Glutamatergic neuron (in vitro differentiated cells): Measurements from ENCODE around the gene FLAD1. TPM values are rescaled to one million over a fixed set of nuclear protein-coding genes. Genes with fewer than 3 reads are reported as not detected.

Experiments used
- DNase-seq: peaks from one replicate; pipeline ENCODE4 v3.0.0; 2022
- H3K27ac Mint-ChIP-seq: one replicate; pipeline ENCODE4 v1.8.0; 2020; ENCODE audit warnings: mild to moderate bottlenecking, mixed read lengths, inconsistent platforms; ENCODE audit not compliant: unreplicated experiment
- H3K27me3 Mint-ChIP-seq: one replicate; pipeline ENCODE4 v1.8.0; 2020; ENCODE audit warnings: mild to moderate bottlenecking, moderate library complexity, mixed read lengths, inconsistent platforms; ENCODE audit not compliant: unreplicated experiment
- H3K36me3 Mint-ChIP-seq: one replicate; pipeline ENCODE4 v1.8.0; 2020; ENCODE audit warnings: mild to moderate bottlenecking, mixed read lengths, inconsistent platforms; ENCODE audit not compliant: unreplicated experiment
- H3K4me1 Mint-ChIP-seq: one replicate; pipeline ENCODE4 v1.8.0; 2020; ENCODE audit warnings: mild to moderate bottlenecking, low read depth, mixed read lengths, inconsistent platforms; ENCODE audit not compliant: unreplicated experiment
- H3K4me3 Mint-ChIP-seq: one replicate; pipeline ENCODE4 v1.8.0; 2020; ENCODE audit warnings: mild to moderate bottlenecking, mixed read lengths, inconsistent platforms; ENCODE audit not compliant: unreplicated experiment
- H3K9me3 Mint-ChIP-seq: one replicate; pipeline ENCODE4 v1.8.0; 2020; ENCODE audit warnings: mild to moderate bottlenecking, moderate library complexity, mixed read lengths, inconsistent platforms; ENCODE audit not compliant: unreplicated experiment
- CTCF ChIP-seq: fragments of 200-600 bp; sonication (generic); IDR thresholded peaks from one replicate; pipeline ENCODE4 v1.5.0; 2021; ENCODE audit not compliant: partially characterized antibody, unreplicated experiment
- total RNA-seq: library from RNA; stranded (reverse); fragmentation: NEBNext Ultra II Directional; extraction: Animal tissue kit (Norgen Biotek cat#: 25700); gene quantifications from one replicate; pipeline ENCODE4 v1.2.1, GENCODE V29; 2021; ENCODE audit not compliant: unreplicated experiment

The FLAD1 gene
- total RNA-seq, 1 donor from 2014 or later = 68.8 TPM

- Mint-ChIP-seq H3K4me3 (no peak overlapping the region), H3K27ac (no peak overlapping the region), H3K9me3 (peaks cover 1% of the 10 kb centered on the region), H3K4me1 (peaks cover 19% of the 10 kb centered on the region), H3K36me3 (no peaks in the 10 kb centered on the region), H3K27me3 (peaks cover 3% of the 10 kb centered on the region)
- no peak for TF ChIP-seq CTCF
- no peak for DNase-seq
These were observed 37.8 kb upstream of the FLAD1 start for GRCh38 chr1:154945160-154945961.

- H3K4me3 Mint-ChIP-seq = no peak overlapping the region
- peaks cover 6% of the 10 kb centered on the region for H3K27me3 Mint-ChIP-seq
- H3K36me3 Mint-ChIP-seq = no peaks in the 10 kb centered on the region
- TF ChIP-seq CTCF = no peak
- no peak overlapping the region for H3K27ac Mint-ChIP-seq
- DNase-seq = no peak
- H3K4me1 Mint-ChIP-seq = peaks cover 10% of the 10 kb centered on the region
- H3K9me3 Mint-ChIP-seq = peaks cover 1% of the 10 kb centered on the region
These were observed 36.9 kb upstream of the FLAD1 start for GRCh38 chr1:154945962-154946850.

GRCh38 chr1:154948079-154948478, 35.1 kb upstream of the FLAD1 start:
- no peaks in the 10 kb centered on the region for H3K36me3 Mint-ChIP-seq
- peaks cover 2% of the 10 kb centered on the region for H3K9me3 Mint-ChIP-seq
- H3K27me3 Mint-ChIP-seq = peaks cover 9% of the 10 kb centered on the region
- H3K4me1 Mint-ChIP-seq = peaks cover 21% of the 10 kb centered on the region
- no peak overlapping the region for H3K4me3 Mint-ChIP-seq
- no peak overlapping the region for H3K27ac Mint-ChIP-seq
- TF ChIP-seq CTCF = no peak
- no peak for DNase-seq

- no peak for DNase-seq
- Mint-ChIP-seq H3K9me3 (peaks cover 11% of the 10 kb centered on the region), H3K27me3 (peaks cover 12% of the 10 kb centered on the region), H3K4me3 (peak overlapping the region; percentile 38), H3K4me1 (peaks cover 45% of the 10 kb centered on the region), H3K27ac (peak overlapping the region; percentile 20), H3K36me3 (no peaks in the 10 kb centered on the region)
- no peak for TF ChIP-seq CTCF
These were observed 31.1 kb upstream of the FLAD1 start for GRCh38 chr1:154951901-154952657.
